Activated CD4-positive, CD25-positive, alpha-beta regulatory T cell (primary cell): Measurements from ENCODE around the gene LTC4S.
"Not testable (repeated sequence)": the region's sequence is repeated elsewhere in the genome, so short reads cannot be mapped to it uniquely, and the experiment has no call there.

Experiments used
- DNase-seq, 4 experiments: peaks; one replicate each; lab custom pipeline; 2025; lab: John Stamatoyannopoulos, UW

The LTC4S gene, protein sequence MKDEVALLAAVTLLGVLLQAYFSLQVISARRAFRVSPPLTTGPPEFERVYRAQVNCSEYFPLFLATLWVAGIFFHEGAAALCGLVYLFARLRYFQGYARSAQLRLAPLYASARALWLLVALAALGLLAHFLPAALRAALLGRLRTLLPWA

GRCh38 chr5:179793468-179794139 is at the start of gene LTC4S:
TSS of gene LTC4S (plus strand) at chr5:179793986. CDS start at chr5:179794081, 95 bp downstream.
- peak in 1 of 4 experiments; percentile 26 for DNase-seq

GRCh38 chr5:179744106-179744505 is 49.7 kb upstream of the LTC4S start:
- DNase-seq, result not testable (repeated sequence)

DNA sequence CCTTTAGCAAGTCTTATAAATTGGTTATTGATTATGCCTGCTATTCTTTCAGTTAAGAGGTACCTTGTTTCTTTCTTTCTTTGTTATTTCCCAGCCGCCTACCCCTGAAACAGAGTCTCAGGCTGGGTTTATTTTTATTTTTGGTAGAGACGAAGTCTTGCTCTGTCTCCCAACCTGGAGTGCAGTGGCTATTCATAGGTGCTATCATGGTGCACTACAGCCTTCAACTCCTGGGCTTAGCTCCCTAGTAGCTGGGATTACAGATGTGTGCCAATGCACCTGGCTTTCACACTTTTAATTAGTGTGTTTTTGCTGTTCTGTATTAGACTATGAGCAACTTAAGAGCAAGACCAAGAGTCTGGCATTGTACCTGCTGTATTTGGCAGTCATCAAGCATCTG is 46.9 kb upstream of the LTC4S start:
- no peak for DNase-seq

- no peak for DNase-seq
These were observed 46.0 kb upstream of the LTC4S start for GRCh38 chr5:179747811-179748210.

DNA sequence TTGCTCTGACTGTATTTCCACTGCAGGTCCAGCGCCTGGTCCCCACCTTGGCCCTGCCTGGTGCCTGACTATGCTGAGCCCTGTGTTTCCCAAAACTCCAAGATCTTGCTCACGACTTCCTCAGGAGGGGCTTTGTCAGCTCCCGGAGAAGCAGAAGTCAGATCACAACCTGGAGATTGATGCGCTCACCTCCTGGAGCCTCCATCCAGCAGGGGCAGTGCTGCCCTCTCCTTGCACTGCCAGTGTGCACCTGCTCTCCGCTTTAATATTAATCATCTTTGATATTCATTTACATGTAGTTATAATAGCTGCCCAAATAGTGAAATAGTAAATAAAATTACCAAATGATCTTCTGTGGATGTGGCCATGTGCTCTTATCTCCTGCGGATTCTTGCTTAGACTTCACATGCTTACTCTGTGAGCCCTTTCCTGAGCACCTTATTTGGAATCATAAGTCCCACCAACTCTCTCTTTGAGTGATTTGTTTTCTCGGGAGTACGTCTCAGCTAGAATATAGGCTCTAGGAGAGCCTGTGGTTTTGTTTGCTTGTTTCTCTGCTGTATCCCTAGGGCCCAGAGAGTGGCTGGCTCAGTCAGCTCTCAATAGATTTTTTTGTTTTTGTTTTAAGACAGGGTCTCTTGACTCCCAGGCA is 43.8 kb upstream of the LTC4S start:
- DNase-seq, result no peak

DNA sequence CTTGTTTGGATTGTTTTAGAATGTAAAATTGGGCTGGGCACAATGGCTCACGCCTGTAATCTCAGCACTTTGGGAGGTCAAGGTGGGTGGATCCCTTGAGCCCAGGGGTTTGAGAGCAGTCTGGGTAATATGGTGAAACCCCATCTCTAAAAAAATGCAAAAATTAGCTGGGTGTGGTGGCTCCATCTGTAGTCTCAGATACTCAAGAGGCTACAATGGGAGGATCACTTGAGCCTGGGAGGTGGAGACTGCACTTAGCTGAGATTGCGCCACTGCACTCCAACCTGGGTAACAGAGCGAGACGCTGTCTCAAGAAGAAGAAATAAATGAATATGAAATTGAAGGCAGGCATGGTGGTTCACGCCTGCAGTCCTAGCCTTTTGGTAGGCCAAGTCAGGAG is 39.8 kb upstream of the LTC4S start:
- no peak for DNase-seq

DNA sequence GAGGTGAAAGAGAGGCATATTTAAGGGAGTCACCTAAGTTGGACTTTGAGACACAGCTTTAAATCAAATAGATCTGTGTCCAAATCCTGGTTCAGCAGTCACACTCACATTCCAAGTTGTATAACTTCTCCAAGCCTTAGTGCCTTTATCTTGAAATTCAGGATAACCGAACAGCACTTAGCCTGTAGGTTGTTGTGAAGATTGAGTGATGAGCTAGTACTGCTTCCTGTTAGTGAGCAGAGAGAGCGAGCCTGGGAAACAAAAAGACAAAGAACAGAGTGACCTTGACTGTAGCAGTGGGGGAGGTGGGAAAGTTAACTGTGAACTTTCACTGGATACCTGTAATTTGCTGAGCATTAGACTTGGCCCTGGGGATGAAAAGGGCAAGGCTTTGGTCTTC is 38.8 kb upstream of the LTC4S start:
- DNase-seq, result no peak

- no peak for DNase-seq
These were observed 34.8 kb upstream of the LTC4S start for GRCh38 chr5:179758955-179759354.

GRCh38 chr5:179759581-179760551 is 33.9 kb upstream of the LTC4S start:
- DNase-seq, result peak in 1 of 4 experiments; percentile 10

DNA sequence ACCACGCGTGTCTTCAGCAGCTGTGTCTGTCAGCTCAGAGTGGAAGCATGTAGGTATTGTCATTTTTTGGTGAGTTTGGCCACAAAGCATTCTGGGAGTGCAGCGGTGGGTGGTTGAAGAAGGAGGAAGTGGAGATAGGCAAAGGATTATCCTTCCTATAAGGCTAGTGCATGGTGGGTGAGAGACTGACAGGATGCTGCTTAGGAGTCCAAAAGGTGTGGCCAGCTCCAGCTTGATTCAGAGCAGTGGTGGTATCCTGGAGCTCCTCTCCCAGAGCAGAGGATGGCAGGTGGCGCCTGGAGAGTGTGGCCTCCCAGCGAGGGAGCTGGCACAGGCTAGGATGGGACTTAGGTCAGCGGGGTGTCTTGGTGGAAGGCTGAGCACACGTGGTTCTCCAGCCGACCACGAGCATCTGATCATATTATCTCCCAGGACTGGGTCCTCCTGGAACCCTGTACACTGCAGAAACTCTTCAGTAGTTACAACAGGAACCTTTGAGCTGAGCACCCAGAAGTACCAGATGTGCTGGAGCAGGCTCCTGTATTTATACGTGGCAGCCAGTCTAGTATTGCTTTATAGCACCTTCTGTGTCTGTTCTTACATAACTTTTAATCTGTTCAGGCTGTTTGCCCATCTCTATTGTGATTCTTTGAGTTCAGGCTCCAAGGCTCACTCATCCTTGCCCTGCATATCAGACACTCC is 31.6 kb upstream of the LTC4S start:
- peak in 1 of 4 experiments; percentile 6 for DNase-seq

DNA sequence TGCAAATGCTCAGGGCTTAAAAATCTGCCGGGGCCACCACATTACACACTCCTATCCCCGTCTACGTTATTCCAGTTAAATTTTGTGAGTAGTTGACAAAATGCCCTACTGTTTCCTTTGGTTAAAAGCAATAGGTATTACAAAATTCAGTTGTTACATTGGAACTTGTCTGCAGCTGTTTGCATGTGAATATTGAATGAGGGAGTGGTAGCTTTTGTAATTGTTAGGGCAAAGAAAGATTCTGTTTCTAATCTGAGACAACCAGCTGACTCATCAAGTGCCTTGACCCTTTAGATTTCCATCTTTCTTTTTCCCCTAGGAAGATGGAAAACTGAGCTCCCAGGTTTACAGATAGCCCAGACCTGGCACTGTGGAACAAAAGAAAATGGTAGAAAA is 31.0 kb upstream of the LTC4S start:
- no peak for DNase-seq

DNA sequence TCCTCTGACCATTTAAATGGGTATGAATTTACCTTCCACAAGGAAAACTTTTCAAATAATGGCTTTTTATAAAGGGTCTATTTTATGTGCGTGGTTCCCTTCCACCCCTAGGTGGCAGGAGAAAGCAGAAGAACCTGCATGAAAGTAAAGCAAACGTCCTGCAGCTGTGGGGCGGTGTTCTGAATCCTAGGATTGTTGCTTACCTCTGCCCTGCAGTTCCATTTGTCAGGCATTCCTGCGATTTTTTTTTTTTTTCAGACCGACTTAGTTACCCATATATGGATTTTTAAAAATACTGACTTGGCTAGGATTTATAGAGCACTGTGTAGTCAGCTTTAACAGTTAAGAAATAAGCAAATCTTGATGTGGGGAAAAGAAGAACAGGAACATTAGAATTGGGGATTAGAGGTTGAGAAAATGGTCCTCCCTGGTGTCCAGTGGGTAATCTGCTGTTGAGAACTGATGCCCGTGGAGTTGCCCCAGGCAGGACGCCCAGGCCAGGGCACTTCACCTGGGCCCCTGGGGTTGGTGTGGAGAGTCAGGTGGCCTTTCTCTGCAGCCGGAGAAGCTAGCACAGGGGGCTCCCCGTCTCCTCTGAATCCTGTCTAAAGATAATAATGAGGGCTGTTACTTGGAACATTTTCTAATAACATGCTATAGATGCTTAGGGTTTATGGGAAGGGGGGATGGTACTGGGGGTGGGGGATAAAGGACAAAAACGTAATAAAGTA is 30.4 kb upstream of the LTC4S start:
- peak in 3 of 4 experiments; percentile 23 to 34 (median 23) for DNase-seq

- DNase-seq, result no peak
These were observed 29.7 kb upstream of the LTC4S start for GRCh38 chr5:179764056-179764455.

- no peak for DNase-seq
These were observed 28.4 kb upstream of the LTC4S start for GRCh38 chr5:179765400-179765799.

- DNase-seq, result no peak
These were observed 27.6 kb upstream of the LTC4S start for GRCh38 chr5:179766021-179766725.

GRCh38 chr5:179766726-179767455 is 26.9 kb upstream of the LTC4S start:
- no peak for DNase-seq

DNA sequence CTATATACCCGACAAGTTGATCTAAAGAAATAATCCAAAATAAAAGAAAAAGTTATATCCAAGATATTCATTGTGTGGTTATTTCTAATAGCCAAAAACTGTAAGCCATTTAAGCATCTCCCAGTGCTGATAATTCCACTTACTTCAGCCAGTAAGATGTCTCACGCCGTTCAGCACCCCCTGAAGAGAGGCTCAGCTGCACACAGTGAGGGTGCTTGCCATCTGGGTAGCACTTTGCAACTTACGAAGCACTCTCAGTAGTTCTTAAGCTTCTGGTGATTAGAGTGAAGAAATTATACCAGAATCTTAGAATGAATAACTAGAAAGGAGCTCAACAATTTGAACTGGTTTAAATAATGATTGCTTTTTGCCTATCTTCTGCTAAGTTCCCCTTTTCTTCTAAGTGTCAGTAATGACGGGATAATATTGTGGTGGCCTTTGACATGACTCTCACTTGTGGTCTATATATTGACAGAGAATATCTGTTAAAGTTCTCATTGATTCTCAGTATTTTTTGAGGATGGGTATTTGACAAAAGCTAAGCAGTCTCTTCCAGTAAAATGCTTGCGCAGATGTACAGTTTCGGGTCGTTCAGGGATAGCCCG is 26.2 kb upstream of the LTC4S start:
- DNase-seq, result no peak

DNA sequence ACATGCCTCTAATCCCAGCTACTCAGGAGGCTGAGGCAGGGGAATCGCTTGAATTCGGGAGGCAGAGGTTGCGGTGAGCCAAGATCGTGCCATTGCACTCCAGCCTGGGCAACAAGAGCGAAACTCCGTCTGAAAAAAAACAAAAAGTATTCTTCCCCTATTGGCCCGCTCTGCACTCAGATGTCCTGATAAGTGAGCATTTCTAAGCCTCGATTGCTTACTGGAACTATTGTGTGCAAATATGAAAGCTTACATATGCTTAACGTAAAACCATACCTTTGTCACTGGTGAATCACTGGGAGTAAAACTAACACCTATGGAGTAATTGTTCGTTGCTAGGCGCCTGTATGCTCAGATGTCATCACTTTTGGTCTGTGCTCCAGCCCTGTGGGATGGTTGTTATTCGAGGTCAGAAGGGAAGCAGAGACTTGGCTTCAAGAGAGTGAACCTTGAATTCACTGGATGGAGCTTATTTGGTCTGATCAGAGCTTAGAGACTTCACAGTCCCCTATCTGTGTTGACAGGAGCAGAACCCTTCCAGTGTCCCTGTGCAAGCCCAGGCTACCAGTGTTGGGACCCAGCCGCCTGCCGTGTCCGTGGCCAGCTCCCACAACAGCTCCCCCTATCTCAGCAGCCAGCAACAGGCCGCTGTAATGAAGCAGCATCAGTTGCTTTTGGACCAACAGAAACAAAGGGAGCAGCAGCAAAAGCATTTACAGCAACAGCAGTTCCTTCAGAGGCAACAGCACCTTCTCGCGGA is 25.3 kb upstream of the LTC4S start:
- no peak for DNase-seq
